ENCODE data around the gene RGS3.

The RGS3 gene

GRCh38 chr9:113492343-113493202 lies 29.0 kb downstream of the RGS3 start:
- DNase-seq, result peak; percentile 83

- no peak for DNase-seq
These were observed 29.6 kb downstream of the RGS3 start for GRCh38 chr9:113493203-113493520.

- no peak for DNase-seq
These were observed 32.0 kb downstream of the RGS3 start for GRCh38 chr9:113495526-113495925.

- DNase-seq, result no peak
These were observed 33.5 kb downstream of the RGS3 start for GRCh38 chr9:113497051-113497450.

GRCh38 chr9:113499153-113499875 lies 35.8 kb downstream of the RGS3 start:
- no peak for DNase-seq

- DNase-seq, result no peak
These were observed 36.5 kb downstream of the RGS3 start for GRCh38 chr9:113499876-113500497.

GRCh38 chr9:113501129-113501686 lies 37.7 kb downstream of the RGS3 start:
- no peak for DNase-seq

GRCh38 chr9:113501852-113502251 lies 38.3 kb downstream of the RGS3 start:
- DNase-seq, result no peak

- no peak for DNase-seq
These were observed 39.0 kb downstream of the RGS3 start for GRCh38 chr9:113502427-113503034.

- no peak for DNase-seq
These were observed 39.6 kb downstream of the RGS3 start for GRCh38 chr9:113503131-113503541.

GRCh38 chr9:113503613-113504211 lies 40.2 kb downstream of the RGS3 start:
- no peak for DNase-seq

GRCh38 chr9:113504725-113505590 lies 41.4 kb downstream of the RGS3 start:
- DNase-seq, result no peak

- peak; percentile 94 for DNase-seq
These were observed 42.6 kb downstream of the RGS3 start for GRCh38 chr9:113506090-113506589.

- no peak for DNase-seq
These were observed 43.7 kb downstream of the RGS3 start for GRCh38 chr9:113507256-113507655.

- DNase-seq, result no peak
These were observed 44.7 kb downstream of the RGS3 start for GRCh38 chr9:113508111-113508749.

GRCh38 chr9:113509463-113509862 lies 45.9 kb downstream of the RGS3 start:
- no peak for DNase-seq

- DNase-seq, result no peak
These were observed 47.6 kb downstream of the RGS3 start for GRCh38 chr9:113511047-113511521.

- no peak for DNase-seq
These were observed 48.6 kb downstream of the RGS3 start for GRCh38 chr9:113511856-113512761.

GRCh38 chr9:113513111-113513510 lies 49.6 kb downstream of the RGS3 start:
- DNase-seq, result no peak

- DNase-seq, result no peak
These were observed 50.0 kb downstream of the RGS3 start for GRCh38 chr9:113513536-113513935.

Data from DMS79 treated with DMSO at 0.1 percent for 48 hours (cell line).